ENCODE results near the gene ALDH1A1.
A peak's percentile ranks its signal among the peaks of the same experiment; 100 is the strongest.
"Not testable (repeated sequence)": the region's sequence is repeated elsewhere in the genome, so short reads cannot be mapped to it uniquely, and the experiment has no call there.

Gene ALDH1A1

DNA sequence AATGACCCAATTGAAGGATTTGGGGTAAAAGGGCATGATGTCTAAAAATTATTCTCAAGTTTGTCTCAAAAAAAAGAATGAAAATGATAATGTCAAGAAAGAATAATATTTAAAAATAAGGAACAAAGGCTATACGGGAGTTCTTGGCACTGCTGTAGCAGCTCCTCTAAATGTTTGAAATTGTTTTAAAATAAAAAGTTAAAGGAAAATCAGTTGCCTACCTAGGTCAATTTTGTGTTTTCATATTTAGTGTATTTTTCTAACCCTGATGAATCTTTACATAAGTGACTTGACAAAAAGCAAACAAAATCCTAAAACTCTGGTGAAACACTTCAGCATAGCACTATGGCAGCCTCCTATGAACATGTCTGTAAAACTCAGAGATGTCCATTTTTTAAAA lies 56.4 kb downstream of the ALDH1A1 start:
- no peak for DNase-seq (ENCODE audit: low spot score)

DNA sequence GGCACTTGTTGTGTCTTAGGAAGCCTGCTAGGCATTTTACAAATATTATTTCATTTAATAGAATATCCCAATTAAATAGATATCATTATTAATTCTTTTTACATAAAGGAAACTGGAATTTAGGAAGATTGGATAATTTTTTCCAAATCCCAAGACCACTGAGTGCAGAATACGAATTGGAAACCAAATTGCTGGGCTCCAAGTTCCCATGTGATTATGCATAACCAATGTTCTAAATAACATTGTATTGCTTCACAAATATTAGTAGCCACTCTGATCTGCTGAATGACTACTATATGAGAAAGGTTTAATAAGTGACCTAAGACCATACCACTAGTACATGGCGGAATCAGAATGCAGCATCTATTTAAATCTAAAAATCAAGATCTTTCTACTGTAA lies 57.7 kb downstream of the ALDH1A1 start:
- no peak for DNase-seq (ENCODE audit: low spot score)

DNA sequence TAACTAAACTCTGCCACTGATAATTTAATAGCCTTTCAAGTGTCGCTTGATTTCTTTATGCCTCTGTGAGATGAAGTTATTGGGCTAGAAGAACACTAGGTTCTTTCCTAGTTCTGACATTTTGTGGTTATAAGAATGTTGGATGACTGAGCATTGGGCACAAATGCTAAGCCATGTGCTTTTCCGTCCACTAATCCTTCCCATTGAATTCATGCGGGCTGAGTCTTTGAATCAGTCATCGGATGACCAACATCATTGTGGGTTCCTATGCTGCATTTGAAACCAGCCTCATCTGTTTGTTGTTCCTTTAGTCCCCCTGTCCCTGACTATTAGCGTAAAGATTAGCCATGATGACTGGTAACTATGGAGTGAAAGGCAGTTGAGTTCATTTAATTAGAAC lies 58.5 kb downstream of the ALDH1A1 start:
- DNase-seq (ENCODE audit: low spot score): no peak

DNA sequence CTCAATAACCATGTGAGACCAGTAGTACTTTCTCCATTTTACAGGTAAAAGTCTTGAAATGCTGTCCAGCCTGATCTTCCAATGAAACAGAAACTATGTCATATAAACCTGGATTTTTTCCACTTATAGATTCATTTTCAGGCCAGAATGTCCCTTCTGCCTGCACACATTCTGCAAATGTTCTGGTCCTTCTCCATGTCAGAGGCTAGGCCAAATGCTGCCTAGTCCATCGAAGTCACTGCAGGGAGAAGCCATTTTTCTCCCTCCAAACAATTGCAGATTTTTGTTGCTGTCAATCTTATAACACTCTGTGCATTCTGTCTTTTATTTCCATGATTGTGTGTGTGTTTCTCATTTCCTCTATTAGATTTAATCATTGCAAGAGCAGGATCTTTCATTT lies 59.4 kb downstream of the ALDH1A1 start:
- no peak for DNase-seq (ENCODE audit: low spot score)

DNA sequence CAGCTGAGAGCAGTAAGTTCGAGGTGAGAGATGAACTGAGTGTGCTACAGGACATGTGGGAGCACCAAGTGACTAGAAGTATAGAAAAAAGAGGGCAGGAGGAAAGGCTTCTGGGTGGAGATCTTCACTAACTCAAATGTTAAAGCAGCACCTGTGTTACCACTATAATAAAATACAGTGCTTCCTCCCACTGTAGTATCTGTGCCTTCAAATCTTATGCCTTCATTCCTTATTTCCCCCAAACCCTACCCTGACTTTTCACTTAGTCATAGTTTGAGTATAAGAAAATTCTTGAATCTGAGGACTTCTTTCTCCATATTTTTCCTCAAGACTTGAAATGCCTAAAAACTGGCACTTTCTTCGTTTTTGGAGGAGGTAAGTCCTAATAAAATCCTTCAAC lies 61.8 kb downstream of the ALDH1A1 start:
- DNase-seq (ENCODE audit: low spot score): no peak

DNA sequence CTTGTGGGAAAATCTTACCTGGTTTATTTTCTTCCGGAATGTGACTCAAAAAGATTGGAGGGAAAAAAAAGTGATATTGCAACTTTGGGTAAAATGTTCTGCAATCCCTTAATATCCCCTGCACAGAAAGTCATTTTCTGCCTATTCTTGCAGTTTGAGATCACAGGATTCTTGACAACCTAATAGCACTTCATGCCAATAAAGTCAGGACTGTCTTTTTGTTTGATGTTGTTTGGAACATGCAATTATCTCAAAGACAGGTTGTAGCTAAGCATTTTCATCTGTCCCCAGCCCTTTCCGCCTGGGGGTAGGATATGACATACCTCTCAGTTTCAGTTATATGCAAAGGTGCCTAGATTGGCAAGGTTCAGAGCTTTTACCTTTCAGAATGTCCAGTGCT lies 63.9 kb downstream of the ALDH1A1 start:
- DNase-seq (ENCODE audit: low spot score): no peak

DNA sequence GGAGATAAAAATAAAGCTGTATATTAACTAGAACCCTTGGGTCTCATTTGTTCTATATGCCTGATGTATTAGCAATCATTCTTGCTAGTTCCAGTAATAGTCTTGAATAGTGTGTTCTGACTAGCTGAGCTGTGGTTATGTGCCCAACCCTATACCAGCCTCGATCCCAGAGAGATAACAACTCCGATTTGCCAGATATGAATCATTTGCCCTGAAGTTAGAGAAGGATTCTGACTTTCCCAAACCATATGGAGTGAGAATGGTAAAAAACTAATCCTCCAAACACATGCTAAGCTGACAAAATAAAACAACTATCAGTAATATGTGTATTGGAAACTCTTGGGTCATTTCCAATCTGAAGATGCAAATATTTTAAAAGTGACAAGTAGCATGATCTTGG lies 64.8 kb downstream of the ALDH1A1 start:
- DNase-seq (ENCODE audit: low spot score): no peak

DNA sequence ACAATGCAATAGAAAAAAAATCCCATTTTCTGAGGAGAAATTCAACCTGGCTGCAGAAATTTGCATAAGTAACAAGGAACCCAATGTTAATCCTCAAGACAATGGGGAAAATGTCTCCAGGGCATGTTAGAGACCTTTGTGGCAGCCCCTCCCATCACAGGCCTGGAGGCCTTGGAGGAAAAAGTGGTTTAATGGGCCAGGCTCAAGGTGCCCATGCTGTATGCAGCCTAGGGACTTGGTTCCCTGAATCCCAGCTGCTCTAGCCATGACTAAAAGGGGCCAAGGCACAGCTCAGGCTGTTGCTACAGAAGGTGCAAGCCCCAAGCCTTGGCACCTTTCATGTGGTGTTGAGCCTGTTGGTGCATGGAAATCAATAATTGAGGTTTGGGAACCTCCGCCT lies 66.5 kb downstream of the ALDH1A1 start:
- DNase-seq (ENCODE audit: low spot score): no peak

DNA sequence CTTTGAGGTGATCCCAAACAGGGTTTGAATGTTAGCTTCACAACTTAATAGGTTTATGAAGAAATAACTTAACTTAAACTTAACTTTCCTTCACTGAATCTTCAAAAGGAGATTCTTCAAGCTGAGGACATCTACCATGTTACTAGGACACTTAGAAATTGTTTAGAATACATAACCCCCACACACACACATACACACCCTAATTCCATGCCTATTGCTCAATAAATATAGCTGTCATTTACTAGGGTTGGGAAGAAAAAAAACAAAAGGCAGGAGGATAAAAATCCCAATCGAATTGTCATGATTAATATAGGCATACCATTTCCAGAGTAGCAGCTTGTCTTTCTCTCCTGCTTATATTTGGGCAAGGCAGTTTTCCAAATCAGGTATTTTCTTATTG lies 68.3 kb downstream of the ALDH1A1 start:
- DNase-seq (ENCODE audit: low spot score): peak; percentile 10

DNA sequence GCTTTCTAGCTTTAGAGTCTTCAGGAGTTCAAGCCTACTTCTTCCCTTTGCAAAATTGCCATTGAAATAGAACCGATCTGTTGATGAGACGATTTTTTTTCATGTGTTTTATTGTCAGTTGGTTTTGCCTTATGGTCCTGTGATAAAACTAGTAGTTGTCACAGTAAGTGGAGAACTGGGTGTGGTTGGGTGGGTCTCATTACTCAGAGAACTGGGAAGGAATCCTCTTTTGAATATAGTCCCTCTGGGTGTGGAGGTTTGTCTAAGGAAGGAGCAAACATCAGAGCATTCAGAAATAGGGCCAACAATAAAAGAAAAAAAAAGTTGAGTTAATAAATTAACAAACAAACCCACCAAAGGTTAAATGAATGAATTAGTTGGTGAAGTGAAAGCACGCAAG lies 69.0 kb downstream of the ALDH1A1 start:
- peak; percentile 8 for DNase-seq (ENCODE audit: low spot score)

DNA sequence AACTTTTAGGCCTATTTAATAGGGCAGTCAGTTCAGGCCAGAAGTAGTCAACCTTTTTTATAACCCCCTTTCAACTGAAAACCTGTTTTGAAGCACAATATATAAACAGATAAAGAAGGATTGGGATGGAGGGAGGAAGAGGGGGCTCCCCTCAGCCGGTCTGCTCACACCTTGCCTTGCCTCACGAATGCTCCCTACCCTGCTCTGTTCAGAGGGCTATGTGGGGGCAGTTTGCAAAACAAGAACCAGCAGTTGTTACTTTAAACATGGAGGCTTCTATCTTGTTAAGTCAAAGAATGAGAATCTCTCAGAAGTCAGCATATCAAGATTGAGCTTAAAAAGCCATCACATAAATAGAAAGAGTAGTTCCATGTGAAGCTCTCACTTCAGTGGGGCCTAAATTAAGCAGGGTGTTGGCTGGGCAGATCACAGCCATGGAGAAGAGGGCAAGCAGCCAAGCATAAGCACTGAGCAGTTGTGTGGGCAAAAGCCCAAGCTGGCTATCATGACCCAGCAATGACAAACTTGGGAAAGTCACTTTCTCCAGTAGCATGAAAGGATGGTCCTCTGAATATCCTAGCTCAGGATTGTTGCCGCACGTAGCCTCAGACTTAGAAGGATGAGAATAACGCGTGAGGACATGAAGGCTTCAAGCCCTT lies 70.6 kb downstream of the ALDH1A1 start:
- no peak for DNase-seq (ENCODE audit: low spot score)

DNA sequence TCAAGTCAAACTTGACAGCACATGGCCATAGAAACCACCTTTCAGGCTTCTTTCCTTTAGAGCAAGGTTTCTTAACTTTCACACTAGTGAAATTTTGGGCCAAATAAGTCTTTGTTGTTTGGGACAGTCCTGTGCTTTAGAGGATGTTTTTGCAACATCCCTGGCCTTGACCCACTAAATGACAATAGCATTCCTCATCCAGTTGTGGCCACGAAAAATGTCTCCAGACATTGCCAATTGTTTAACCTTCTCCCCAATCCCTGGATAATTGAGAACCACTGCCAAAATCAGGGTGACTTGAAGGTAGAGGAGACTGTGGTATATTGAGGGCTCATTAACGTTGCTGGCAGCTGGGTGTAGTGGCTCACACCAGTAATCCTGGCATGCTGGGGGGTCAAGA lies 72.0 kb downstream of the ALDH1A1 start:
- no peak for DNase-seq (ENCODE audit: low spot score)

DNA sequence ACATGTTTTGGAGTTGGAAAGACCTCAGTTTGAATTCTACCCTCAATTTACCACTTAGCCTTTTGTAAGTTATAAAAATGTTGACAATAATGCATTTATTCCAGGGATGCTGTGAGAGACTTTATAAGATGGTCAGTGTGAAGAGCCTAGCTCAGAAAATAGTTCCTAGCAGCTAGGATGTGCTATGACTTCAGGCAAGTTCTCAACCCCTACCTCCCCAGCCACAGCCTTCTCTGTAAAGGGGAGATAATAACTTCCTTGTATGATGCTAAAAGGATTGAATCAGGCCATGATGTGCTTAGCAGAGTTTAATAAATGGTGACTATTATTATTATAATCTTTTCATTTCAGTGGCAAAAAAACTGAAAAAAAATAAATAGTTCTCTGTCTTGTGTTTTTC lies 77.6 kb downstream of the ALDH1A1 start:
- DNase-seq (ENCODE audit: low spot score): no peak

DNA sequence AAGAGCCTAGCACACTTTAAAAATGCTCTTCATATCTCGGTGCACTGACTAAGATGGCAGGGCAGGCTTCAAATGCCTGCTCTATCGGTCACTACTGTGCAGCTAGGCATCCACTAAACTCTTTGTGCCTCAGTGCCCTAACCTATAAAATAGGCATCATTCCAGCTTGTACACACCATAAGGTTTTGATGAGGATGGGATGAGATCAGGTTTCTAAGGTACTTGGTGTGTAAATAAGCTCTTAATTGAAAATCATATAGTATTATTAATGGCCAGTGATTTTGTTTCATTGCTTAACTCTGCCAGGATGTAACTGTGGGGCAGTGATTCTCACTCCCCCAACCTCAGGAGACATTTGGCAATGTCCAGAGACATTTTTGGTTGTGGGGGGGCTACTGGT lies 78.5 kb downstream of the ALDH1A1 start:
- no peak for DNase-seq (ENCODE audit: low spot score)

DNA sequence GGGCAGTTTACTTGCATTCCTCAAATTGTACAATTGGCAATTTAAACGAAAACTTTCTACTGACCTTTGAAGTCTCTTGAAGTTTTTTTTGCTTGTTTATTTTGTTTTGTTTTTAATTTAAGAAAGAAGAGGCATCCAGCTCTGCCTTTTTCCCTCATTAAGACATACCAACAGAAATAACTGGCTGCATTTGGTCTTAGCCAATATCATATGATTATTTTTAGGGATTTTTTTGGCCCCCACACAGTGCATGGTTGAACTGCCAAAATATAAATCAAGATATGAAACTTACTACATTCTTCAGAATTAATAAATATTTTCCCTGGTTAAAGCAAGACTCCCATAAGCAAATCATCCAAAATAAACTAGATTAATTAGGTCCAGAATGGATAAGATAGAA lies 79.4 kb downstream of the ALDH1A1 start:
- no peak for DNase-seq (ENCODE audit: low spot score)

DNA sequence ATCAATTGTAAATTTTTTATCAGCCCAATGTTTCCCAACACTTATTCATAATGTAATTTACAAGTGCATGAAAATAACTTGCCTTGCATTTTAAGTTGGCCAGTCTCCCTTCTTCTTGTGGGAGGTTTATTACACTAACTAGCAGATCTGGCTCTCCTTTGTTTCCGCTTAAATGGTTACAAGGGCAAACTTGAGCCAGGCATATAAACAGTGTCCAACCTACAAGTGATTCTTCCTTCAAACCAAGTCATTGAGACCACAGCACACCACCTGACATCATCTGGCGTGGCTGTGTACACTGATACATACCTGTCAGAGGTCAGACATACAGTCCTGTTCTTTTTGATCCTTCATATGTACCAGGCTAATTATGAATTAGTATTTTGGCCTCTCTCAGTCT lies 80.1 kb downstream of the ALDH1A1 start:
- DNase-seq (ENCODE audit: low spot score): peak; percentile 10

DNA sequence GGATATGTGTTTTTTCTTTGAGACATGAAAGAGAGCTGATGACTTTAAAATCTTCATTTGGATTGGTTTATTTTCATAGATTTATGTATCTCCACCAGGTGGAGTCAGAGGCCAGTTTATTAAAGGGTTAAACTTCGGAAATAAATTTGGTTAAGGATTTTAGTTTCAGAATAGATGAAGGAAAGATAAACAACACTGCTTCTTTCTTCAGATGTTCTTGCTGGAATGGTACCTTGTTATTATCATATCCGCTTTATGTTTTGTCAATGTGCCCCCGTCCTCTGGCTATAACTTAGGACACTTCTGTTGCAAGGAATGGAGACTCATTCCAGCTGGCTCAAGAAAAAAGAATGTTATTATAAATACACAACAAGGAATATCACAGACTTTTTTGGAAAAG lies 81.2 kb downstream of the ALDH1A1 start:
- peak; percentile 26 for DNase-seq (ENCODE audit: low spot score)

DNA sequence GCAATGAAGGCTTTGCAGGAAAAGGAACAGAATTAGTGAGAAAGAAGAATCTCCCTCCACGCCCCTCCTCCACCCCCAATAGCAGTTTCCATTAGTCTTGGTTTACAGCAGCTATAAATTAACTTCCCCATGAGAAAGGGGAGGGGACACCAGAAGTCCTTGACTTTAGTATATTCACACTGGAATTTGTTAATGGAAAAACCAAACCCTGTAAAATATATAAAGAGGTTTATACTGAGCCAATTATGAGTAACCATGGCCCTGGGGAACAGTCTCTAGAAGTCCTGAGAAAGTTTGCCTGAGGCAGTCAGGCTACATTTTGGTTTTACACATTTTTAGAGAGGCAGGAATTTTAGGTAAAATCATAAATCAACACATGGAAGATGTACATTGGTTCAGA lies 88.5 kb downstream of the ALDH1A1 start:
- no peak for DNase-seq (ENCODE audit: low spot score)

DNA sequence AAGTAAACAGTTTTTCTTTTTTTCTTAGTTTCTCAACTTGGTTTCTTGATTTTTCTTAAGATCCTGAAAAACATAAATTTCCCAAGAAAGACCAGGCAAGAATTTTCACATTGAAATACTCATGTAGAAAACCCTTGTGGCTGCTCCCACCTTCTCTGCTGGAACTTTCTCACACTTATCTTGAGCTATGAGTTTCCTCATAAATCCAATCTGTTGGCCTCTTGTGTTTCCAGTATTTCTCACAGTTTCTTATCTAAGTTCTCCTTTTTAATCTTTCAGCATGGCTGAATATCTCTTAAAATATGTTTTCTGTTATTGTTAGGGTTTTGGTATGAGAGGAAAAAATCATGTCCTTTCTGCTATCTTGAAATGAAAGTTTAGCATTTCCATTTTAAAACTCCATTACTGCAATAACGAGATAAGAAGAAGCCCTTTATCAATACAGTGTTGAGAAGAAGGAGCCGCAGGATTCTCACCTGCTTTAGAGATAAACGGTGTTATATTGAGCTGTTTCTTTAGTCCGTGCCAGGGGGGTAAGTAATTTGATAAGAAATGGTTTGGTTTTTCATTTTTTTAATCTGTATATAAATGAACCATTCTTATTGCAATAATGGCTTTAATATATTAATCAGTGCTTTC lies 89.3 kb downstream of the ALDH1A1 start:
- no peak for DNase-seq (ENCODE audit: low spot score)

DNA sequence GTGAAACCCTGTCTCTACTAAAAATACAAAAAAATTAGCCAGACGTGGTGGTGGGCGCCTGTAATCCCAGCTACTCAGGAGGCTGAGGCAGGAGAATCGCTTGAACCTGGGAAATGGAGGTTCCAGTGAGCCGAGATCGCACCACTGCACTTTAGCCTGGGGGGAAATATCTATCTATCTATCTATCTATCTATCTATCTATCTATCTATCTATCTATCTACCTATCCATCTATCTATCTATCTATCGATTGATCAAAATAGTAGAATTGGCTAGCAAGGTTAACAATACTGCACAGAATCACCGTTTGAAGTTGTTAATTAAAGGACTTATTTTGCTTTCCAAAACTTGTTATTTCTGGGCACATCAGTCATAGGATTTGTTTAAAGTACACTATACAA lies 90.1 kb downstream of the ALDH1A1 start:
- not testable (repeated sequence) for DNase-seq (ENCODE audit: low spot score)

DNA sequence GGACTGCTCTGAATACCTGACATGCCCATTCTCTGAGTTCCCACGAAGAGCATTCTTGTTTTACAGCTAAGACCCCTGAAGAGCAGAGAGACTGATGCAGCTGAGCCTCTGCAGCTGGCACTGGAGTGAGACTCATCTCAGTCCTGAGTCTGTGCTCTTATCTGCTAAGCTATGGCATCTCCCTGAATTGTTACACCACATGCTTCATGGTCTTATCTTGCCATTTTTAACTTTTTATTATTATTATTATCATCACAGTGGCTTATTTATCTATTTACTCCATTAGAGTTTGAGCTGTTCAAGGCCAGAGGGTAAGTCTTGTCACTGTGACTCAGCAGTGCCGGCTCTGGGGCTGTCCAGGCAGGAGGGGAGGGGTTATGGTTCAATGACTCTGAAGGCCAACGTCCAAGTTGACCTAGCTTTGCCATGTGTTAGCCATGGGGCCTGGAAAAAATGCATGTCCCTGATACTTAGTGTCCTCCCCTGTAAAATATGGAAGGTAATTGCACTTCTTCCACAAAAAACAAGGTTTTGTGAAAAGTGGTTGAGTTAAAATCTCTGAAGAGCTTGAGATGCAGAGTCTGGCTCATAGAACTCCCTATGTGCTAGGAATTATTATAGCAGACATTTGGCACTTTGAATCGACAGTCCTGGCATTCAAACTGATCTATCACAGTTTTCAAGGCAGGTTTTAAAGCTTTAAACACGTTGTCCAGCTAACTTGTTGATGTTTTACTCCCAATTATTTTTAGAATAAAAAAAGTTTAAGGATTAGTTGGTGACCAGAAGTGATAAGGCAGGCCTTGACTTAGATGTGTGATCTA lies 94.6 kb downstream of the ALDH1A1 start:
- DNase-seq (ENCODE audit: low spot score): peak; percentile 6

DNA sequence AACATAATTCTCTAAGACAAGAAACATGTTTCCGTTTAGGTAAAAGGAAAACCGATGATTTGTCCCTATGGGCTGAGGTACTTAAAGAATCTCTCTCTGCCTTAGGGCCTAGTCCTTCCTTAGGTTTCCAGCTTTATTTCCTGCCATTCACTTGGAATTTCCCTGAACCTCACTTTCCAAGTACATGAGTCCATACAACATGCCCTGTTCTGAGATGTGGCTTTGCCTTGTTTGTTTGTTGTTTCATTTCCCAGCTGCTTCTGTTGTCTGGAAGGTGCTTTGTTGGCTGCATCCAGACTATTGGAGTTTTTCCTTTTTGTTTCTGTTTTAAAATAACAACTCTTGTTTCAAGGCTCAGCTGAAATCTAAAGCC lies 95.2 kb downstream of the ALDH1A1 start:
- DNase-seq (ENCODE audit: low spot score): no peak

DNA sequence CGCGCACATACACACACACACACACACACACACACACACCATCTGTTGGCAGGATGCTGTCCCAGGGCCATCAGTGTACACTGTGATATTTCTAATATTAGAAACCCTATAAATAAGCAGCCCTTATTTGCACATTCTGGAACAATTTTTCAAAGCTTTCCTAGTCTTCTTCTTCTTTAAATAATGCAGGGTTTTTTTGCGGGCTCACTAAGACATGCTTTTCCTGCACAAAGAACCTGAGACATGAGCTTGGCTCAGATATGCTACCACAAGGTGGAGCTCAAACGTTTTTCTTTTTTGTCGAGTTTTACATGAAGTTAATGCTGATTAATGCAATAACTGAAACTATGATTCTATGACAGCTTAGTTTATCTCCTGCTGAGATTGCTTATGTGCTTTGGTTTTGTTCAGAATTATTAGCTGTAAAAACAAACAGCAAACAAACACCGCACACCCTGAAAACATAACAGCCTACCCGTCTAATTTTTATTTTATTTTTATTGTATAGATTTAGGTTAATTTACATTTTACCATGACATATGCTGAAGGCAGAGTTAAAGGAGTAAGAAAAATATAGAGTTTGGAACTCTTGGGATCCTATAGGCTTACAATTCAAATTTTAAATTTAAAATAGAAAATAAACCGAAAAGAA lies 95.8 kb downstream of the ALDH1A1 start:
- peak; percentile 36 for DNase-seq (ENCODE audit: low spot score)

Measured in SW480 (cell line).